GM12878 (cell line): ENCODE measurements around the gene RMI2. TPM values are rescaled to one million over a fixed set of nuclear protein-coding genes. Genes with fewer than 3 reads are reported as not detected.
A peak's percentile ranks its signal among the peaks of the same experiment; 100 is the strongest.

Experiments
- BMI1 ChIP-seq: fragments of 450-650 bp; IDR thresholded peaks from 2 replicates; pipeline ENCODE4 v1.6.1; 2016; ENCODE audit warnings: mild to moderate bottlenecking, moderate library complexity, borderline replicate concordance
- CBFB ChIP-seq: IDR thresholded peaks from 2 replicates; pipeline ENCODE4 v1.6.1; 2016; ENCODE audit warnings: antibody characterized with exemption, low read depth
- CHD4 ChIP-seq: fragments of 200-600 bp; sonication (generic); IDR thresholded peaks from 2 replicates; pipeline ENCODE4 v1.6.1; 2016; ENCODE audit warnings: mild to moderate bottlenecking
- FOXM1 ChIP-seq: IDR thresholded peaks from 2 replicates; pipeline ENCODE4 v1.6.1; 2012; ENCODE audit warnings: low read depth, mild to moderate bottlenecking, inconsistent platforms, low read length, moderate library complexity
- GABPA ChIP-seq: IDR thresholded peaks from 2 replicates; pipeline ENCODE4 v1.6.1; 2014; ENCODE audit warnings: antibody characterized with exemption, low read depth, mild to moderate bottlenecking, inconsistent platforms
- MEF2B ChIP-seq: fragments of 450-650 bp; IDR thresholded peaks from 2 replicates; pipeline ENCODE4 v1.6.1; 2018; ENCODE audit warnings: mild to moderate bottlenecking, moderate library complexity; ENCODE audit not compliant: partially characterized antibody, poor library complexity, severe bottlenecking
- MYB ChIP-seq: fragments of 150-350 bp; IDR thresholded peaks from 2 replicates; pipeline ENCODE4 v1.6.1; 2014; ENCODE audit warnings: mild to moderate bottlenecking, low read depth, low read length, borderline replicate concordance
- NBN ChIP-seq: fragments of 450-650 bp; IDR thresholded peaks from 2 replicates; pipeline ENCODE4 v1.6.1; 2016
- NFYB ChIP-seq: IDR thresholded peaks from 2 replicates; pipeline ENCODE4 v1.6.1; 2011; ENCODE audit warnings: low read depth, mild to moderate bottlenecking, low read length, improper control_type of control experiment, moderate library complexity; ENCODE audit not compliant: insufficient read depth
- PAX8 ChIP-seq: fragments of 450-650 bp; IDR thresholded peaks from 2 replicates; pipeline ENCODE4 v1.6.1; 2017; ENCODE audit warnings: mild to moderate bottlenecking, moderate library complexity
- PKNOX1 ChIP-seq: fragments of 450-650 bp; IDR thresholded peaks from 2 replicates; pipeline ENCODE4 v1.6.1; 2016; ENCODE audit warnings: mild to moderate bottlenecking
- POLR2AphosphoS2 ChIP-seq: IDR thresholded peaks from 2 replicates; pipeline ENCODE4 v1.6.1; 2011; ENCODE audit warnings: low read depth, mild to moderate bottlenecking, low read length, improper control_type of control experiment, moderate library complexity
- RB1 ChIP-seq: fragments of 450-650 bp; formaldehyde crosslinking; IDR thresholded peaks from 2 replicates; pipeline ENCODE4 v1.6.1; 2017; ENCODE audit warnings: mild to moderate bottlenecking, borderline replicate concordance
- SMAD1 ChIP-seq: fragments of 450-650 bp; IDR thresholded peaks from 2 replicates; pipeline ENCODE4 v1.6.1; 2018; ENCODE audit warnings: mild to moderate bottlenecking, low read depth; ENCODE audit not compliant: partially characterized antibody
- SMC3 ChIP-seq: IDR thresholded peaks from 2 replicates; pipeline ENCODE4 v1.6.1; 2011; ENCODE audit warnings: low read length, improper control_type of control experiment, borderline replicate concordance
- STAT1 ChIP-seq: fragments of 450-650 bp; conservative IDR thresholded peaks from 2 replicates; pipeline ENCODE4 v1.6.1; 2014; ENCODE audit warnings: antibody characterized with exemption, mild to moderate bottlenecking
- TCF7 ChIP-seq: IDR thresholded peaks from 2 replicates; pipeline ENCODE4 v1.6.1; 2014; ENCODE audit warnings: antibody characterized with exemption, borderline replicate concordance
- polyA plus RNA-seq, 11 experiments: library from polyadenylated mRNA; depleted of rRNA in 4 of 11; unstranded in 6 of 11; stranded (reverse) in 5 of 11; fragments of >200 nt; fragmentation: Nextera tagmentation in 4 of 11; fragmentation: Illumina TruSeq in 1 of 11; extraction: Ambion mirVana in 4 of 11; extraction: Trizol in 1 of 11; gene quantifications; 1 replicate in 1 of 11; 2 replicates in 10 of 11; pipeline versions ENCODE4 v1.2.1 to v1.2.3, GENCODE V29; 2011 to 2016; ENCODE audit warnings: inconsistent platforms in 2 of 11, missing spikeins in 2 of 11, low read depth in 1 of 11
- total RNA-seq, 4 experiments: library from RNA; depleted of rRNA in 3 of 4; stranded (reverse); fragments of >200 nt in 3 of 4; fragmentation: Illumina TruSeq in 1 of 4; extraction: Trizol in 1 of 4; gene quantifications; 2 replicates each; pipeline versions ENCODE4 v1.2.1 to v1.2.3, GENCODE V29; 2013 to 2021
- TF ChIP-seq, protein P1 (sequence below): fragments of 450-650 bp; IDR thresholded peaks from 2 replicates; pipeline ENCODE4 v1.6.1; 2017; ENCODE audit warnings: mild to moderate bottlenecking, moderate library complexity
- TF ChIP-seq, protein P2 (sequence below): fragments of 450-650 bp; formaldehyde crosslinking; IDR thresholded peaks from 2 replicates; pipeline ENCODE4 v1.5.0; 2022; ENCODE audit warnings: mild to moderate bottlenecking, missing genetic modification characterization
- TF ChIP-seq, protein P3 (sequence below): IDR thresholded peaks from 2 replicates; pipeline ENCODE4 v1.6.1; 2012; ENCODE audit warnings: low read length, inconsistent platforms

The RMI2 gene
- total and polyA plus RNA-seq, 10 of the 15 experiments (the other 5 are each of a cell fraction or from before 2014, with no cell fraction given): 9.6 to 68.8 (median 32.1) TPM

- TF ChIP-seq, protein P1, sequence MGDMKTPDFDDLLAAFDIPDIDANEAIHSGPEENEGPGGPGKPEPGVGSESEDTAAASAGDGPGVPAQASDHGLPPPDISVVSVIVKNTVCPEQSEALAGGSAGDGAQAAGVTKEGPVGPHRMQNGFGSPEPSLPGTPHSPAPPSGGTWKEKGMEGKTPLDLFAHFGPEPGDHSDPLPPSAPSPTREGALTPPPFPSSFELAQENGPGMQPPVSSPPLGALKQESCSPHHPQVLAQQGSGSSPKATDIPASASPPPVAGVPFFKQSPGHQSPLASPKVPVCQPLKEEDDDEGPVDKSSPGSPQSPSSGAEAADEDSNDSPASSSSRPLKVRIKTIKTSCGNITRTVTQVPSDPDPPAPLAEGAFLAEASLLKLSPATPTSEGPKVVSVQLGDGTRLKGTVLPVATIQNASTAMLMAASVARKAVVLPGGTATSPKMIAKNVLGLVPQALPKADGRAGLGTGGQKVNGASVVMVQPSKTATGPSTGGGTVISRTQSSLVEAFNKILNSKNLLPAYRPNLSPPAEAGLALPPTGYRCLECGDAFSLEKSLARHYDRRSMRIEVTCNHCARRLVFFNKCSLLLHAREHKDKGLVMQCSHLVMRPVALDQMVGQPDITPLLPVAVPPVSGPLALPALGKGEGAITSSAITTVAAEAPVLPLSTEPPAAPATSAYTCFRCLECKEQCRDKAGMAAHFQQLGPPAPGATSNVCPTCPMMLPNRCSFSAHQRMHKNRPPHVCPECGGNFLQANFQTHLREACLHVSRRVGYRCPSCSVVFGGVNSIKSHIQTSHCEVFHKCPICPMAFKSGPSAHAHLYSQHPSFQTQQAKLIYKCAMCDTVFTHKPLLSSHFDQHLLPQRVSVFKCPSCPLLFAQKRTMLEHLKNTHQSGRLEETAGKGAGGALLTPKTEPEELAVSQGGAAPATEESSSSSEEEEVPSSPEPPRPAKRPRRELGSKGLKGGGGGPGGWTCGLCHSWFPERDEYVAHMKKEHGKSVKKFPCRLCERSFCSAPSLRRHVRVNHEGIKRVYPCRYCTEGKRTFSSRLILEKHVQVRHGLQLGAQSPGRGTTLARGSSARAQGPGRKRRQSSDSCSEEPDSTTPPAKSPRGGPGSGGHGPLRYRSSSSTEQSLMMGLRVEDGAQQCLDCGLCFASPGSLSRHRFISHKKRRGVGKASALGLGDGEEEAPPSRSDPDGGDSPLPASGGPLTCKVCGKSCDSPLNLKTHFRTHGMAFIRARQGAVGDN: peak; percentile 73
- TF ChIP-seq SMC3: peak; percentile 39; the same call in 1 of the 2 replicates
- peak; percentile 55; the same call in 1 of the 2 replicates for TF ChIP-seq PAX8
- TF ChIP-seq, protein P2, sequence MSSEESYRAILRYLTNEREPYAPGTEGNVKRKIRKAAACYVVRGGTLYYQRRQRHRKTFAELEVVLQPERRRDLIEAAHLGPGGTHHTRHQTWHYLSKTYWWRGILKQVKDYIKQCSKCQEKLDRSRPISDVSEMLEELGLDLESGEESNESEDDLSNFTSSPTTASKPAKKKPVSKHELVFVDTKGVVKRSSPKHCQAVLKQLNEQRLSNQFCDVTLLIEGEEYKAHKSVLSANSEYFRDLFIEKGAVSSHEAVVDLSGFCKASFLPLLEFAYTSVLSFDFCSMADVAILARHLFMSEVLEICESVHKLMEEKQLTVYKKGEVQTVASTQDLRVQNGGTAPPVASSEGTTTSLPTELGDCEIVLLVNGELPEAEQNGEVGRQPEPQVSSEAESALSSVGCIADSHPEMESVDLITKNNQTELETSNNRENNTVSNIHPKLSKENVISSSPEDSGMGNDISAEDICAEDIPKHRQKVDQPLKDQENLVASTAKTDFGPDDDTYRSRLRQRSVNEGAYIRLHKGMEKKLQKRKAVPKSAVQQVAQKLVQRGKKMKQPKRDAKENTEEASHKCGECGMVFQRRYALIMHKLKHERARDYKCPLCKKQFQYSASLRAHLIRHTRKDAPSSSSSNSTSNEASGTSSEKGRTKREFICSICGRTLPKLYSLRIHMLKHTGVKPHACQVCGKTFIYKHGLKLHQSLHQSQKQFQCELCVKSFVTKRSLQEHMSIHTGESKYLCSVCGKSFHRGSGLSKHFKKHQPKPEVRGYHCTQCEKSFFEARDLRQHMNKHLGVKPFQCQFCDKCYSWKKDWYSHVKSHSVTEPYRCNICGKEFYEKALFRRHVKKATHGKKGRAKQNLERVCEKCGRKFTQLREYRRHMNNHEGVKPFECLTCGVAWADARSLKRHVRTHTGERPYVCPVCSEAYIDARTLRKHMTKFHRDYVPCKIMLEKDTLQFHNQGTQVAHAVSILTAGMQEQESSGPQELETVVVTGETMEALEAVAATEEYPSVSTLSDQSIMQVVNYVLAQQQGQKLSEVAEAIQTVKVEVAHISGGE (CRISPR knock-in tag): no peak
- TF ChIP-seq MEF2B: peak; percentile 48
- TF ChIP-seq STAT1: no peak
- TF ChIP-seq, protein P3, sequence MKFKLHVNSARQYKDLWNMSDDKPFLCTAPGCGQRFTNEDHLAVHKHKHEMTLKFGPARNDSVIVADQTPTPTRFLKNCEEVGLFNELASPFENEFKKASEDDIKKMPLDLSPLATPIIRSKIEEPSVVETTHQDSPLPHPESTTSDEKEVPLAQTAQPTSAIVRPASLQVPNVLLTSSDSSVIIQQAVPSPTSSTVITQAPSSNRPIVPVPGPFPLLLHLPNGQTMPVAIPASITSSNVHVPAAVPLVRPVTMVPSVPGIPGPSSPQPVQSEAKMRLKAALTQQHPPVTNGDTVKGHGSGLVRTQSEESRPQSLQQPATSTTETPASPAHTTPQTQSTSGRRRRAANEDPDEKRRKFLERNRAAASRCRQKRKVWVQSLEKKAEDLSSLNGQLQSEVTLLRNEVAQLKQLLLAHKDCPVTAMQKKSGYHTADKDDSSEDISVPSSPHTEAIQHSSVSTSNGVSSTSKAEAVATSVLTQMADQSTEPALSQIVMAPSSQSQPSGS: no peak
- TF ChIP-seq NBN: peak; percentile 82; the same call in 1 of the 2 replicates
- no peak for TF ChIP-seq FOXM1
- TF ChIP-seq RB1: 0 out of 2 replicates have a peak, but pooled peaks have one; percentile 26
- peak; percentile 52; the same call in 1 of the 2 replicates for TF ChIP-seq TCF7
- TF ChIP-seq NFYB: no peak
- TF ChIP-seq POLR2AphosphoS2: no peak; the same call in 1 of the 2 replicates
- TF ChIP-seq CBFB: peak; percentile 79
- no peak for TF ChIP-seq MYB
- TF ChIP-seq BMI1: no peak; the same call in 1 of the 2 replicates
- no peak for TF ChIP-seq GABPA
- no peak for TF ChIP-seq SMAD1
- no peak for TF ChIP-seq CHD4
- TF ChIP-seq PKNOX1: no peak; the same call in none of the 2 replicates
Observed at GRCh38 chr16:11354733-11355574, 9.7 kb downstream of the RMI2 start (continued).
